Stimulated activated naive CD4-positive, alpha-beta T cell (primary cell): Measurements from ENCODE around the gene POMGNT1.

Experiments used
- DNase-seq, 6 experiments: peaks; one replicate each; lab custom pipeline; 2025; lab: John Stamatoyannopoulos, UW

Gene POMGNT1

GRCh38 chr1:46210561-46210960, 12.3 kb upstream of the POMGNT1 start:
- DNase-seq: no peak

- DNase-seq: no peak
Observed at GRCh38 chr1:46206399-46206798, 8.2 kb upstream of the POMGNT1 start.

GRCh38 chr1:46205791-46206190, 7.6 kb upstream of the POMGNT1 start:
- DNase-seq: no peak

GRCh38 chr1:46205141-46205540, 6.9 kb upstream of the POMGNT1 start:
- DNase-seq: no peak

GRCh38 chr1:46204406-46204742, 6.1 kb upstream of the POMGNT1 start:
- DNase-seq: no peak

GRCh38 chr1:46203738-46204405, 5.6 kb upstream of the POMGNT1 start:
- DNase-seq: no peak

GRCh38 chr1:46199233-46199749, 1.1 kb upstream of the POMGNT1 start:
- DNase-seq: no peak

- DNase-seq: no peak
Observed at GRCh38 chr1:46197560-46197963, 672 bp downstream of the POMGNT1 start.

- no peak for DNase-seq
Observed at GRCh38 chr1:46196609-46197008, 1.6 kb downstream of the POMGNT1 start.

GRCh38 chr1:46194641-46195193, 3.5 kb downstream of the POMGNT1 start:
- no peak for DNase-seq

GRCh38 chr1:46193984-46194570, 4.2 kb downstream of the POMGNT1 start:
- DNase-seq: no peak

- DNase-seq: no peak
Observed at GRCh38 chr1:46193285-46193684, 4.9 kb downstream of the POMGNT1 start.

GRCh38 chr1:46192171-46192570, 6.1 kb downstream of the POMGNT1 start:
- DNase-seq: no peak

- no peak for DNase-seq
Observed at GRCh38 chr1:46191033-46191701, 7.1 kb downstream of the POMGNT1 start.

GRCh38 chr1:46190539-46190938, 7.7 kb downstream of the POMGNT1 start:
- no peak for DNase-seq

- no peak for DNase-seq
Observed at GRCh38 chr1:46188295-46189030, 9.8 kb downstream of the POMGNT1 start.

- DNase-seq: no peak
Observed at GRCh38 chr1:46187106-46187869, 10.9 kb downstream of the POMGNT1 start.

GRCh38 chr1:46186076-46186475, 12.2 kb downstream of the POMGNT1 start:
- DNase-seq: no peak

- DNase-seq: no peak
Observed at GRCh38 chr1:46184920-46185658, 13.1 kb downstream of the POMGNT1 start.

- DNase-seq: no peak
Observed at GRCh38 chr1:46183926-46184557, 14.2 kb downstream of the POMGNT1 start.
